Endothelial cell of umbilical vein (primary cell): Measurements from ENCODE around the gene FBXW9.

ENCODE experiments used
- CTCF ChIP-seq, 2 donors: IDR thresholded peaks; 1 replicate in 1 of 2; 2 replicates in 1 of 2; pipeline ENCODE4 v1.5.1; 2011; ENCODE audit warnings: low read length in 2 of 2, mild to moderate bottlenecking in 2 of 2, moderate library complexity in 2 of 2, control low read depth in 1 of 2, inconsistent platforms in 1 of 2, low read depth in 1 of 2; ENCODE audit not compliant: insufficient read depth in 1 of 2; ENCODE audit errors: extremely low read depth in 1 of 2
- JUN ChIP-seq: IDR thresholded peaks from 2 replicates; pipeline ENCODE4 v1.6.1; 2011; ENCODE audit warnings: borderline replicate concordance, low read depth; ENCODE audit not compliant: insufficient read length, insufficient read depth
- MYC ChIP-seq: IDR thresholded peaks from one replicate; pipeline ENCODE4 v1.6.1; 2011; ENCODE audit warnings: mild to moderate bottlenecking, low read depth, low read length

- TF ChIP-seq CTCF (IDR thresholded peaks at IDR 0.05; ENCODE audit: extremely low read depth in 1 of 2, insufficient read depth in 1 of 2, low read depth in 1 of 2, low read length in 2 of 2) (no peak), JUN (no peak), MYC (no peak)
Measured at GRCh38 chr19:12721656-12722565, 25.5 kb upstream of the FBXW9 start.
